Osteoblast (primary cell): ENCODE data around the gene UBE2O. TPM values are rescaled to one million over a fixed set of nuclear protein-coding genes. Genes with fewer than 3 reads are reported as not detected.

Experiments
- DNase-seq: peaks from one replicate; pipeline ENCODE4 v3.0.0; 2011; ENCODE audit warnings: low spot score, mixed read lengths; ENCODE audit not compliant: insufficient read length; ENCODE audit errors: missing footprints
- H2AFZ ChIP-seq: 2 replicates; pipeline ENCODE4 v1.6.0; 2011; ENCODE audit warnings: mild to moderate bottlenecking, low read length
- H3K27ac ChIP-seq: 2 replicates; pipeline ENCODE4 v1.5.1; 2011; ENCODE audit warnings: mild to moderate bottlenecking, low read depth, low read length, moderate library complexity
- H3K27me3 ChIP-seq: 2 replicates; pipeline ENCODE4 v1.6.0; 2012; ENCODE audit warnings: mild to moderate bottlenecking, control low read depth, inconsistent platforms, low read length, moderate library complexity; ENCODE audit not compliant: insufficient read depth
- H3K36me3 ChIP-seq: 2 replicates; pipeline ENCODE4 v1.5.1; 2011; ENCODE audit warnings: mild to moderate bottlenecking, low read length, control low read depth, moderate library complexity; ENCODE audit not compliant: insufficient read depth
- H3K4me1 ChIP-seq: 2 replicates; pipeline ENCODE4 v1.5.1; 2011; ENCODE audit warnings: mild to moderate bottlenecking, low read length, control low read depth, moderate library complexity; ENCODE audit not compliant: insufficient read depth
- H3K4me2 ChIP-seq: 2 replicates; pipeline ENCODE4 v1.6.0; 2011; ENCODE audit warnings: mild to moderate bottlenecking, low read length; ENCODE audit not compliant: insufficient read depth
- H3K4me3 ChIP-seq: fragments of 200-600 bp; sonication (generic); 3 replicates; pipeline ENCODE4 v1.5.1; 2012; ENCODE audit warnings: mild to moderate bottlenecking, low read length, inconsistent platforms; ENCODE audit not compliant: insufficient read depth
- H3K79me2 ChIP-seq: 2 replicates; pipeline ENCODE4 v1.6.0; 2012; ENCODE audit warnings: mild to moderate bottlenecking, low read length, control low read depth, inconsistent platforms; ENCODE audit not compliant: insufficient read depth
- H3K9me3 ChIP-seq: 2 replicates; pipeline ENCODE4 v1.5.1; 2011; ENCODE audit warnings: low read depth, low read length, control low read depth
- H4K20me1 ChIP-seq: 2 replicates; pipeline ENCODE4 v1.6.0; 2012; ENCODE audit warnings: mild to moderate bottlenecking, low read length, control low read depth; ENCODE audit not compliant: insufficient read depth
- total RNA-seq: library from RNA; depleted of rRNA; stranded (reverse); fragments of >200 nt; gene quantifications from 2 replicates; pipeline ENCODE4 v1.2.3, GENCODE V29; 2012
- TF ChIP-seq, protein P1 (sequence below): IDR thresholded peaks from 2 replicates; pipeline ENCODE4 v1.5.1; 2011; ENCODE audit warnings: mild to moderate bottlenecking, low read depth, low read length, moderate library complexity; ENCODE audit errors: extremely low read depth

Gene UBE2O
- total RNA-seq, 1 donor: 19.5 TPM

DNA sequence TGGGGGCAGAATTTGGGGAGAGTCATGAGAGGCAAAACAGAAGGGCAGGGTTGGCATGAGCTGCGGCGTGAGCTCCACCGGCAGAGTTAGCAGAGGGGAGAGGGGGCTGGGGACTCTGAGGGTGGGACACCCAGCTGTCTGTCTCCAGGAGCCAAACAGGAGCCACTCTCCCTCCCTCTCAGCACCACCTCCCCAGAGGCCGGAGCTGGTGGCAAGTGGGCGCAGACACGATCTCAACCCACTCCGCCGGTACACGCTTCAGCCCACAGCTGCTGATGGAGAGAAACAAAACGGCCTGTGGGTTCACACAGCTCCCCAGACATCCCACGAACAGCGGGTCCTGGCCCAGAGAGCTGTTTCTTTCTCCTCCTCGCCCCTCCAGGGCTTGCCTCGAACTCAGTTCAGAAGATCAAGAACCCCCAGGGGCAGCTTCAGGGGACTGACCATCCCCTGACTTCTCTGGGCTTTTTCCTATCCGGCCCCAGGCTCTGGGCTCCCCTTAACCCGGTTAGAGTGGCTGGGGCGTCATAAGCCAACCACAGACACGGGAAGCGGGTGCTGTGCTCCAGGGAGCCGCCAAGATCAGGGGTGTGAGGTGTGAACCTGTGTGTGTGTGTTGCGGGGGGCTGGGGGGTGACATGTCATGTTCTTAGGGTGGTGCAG, 40.7 kb upstream of the UBE2O start:
- no peaks in the 10 kb centered on the region for H4K20me1 ChIP-seq
- no peaks in the 10 kb centered on the region for H3K27me3 ChIP-seq
- H3K4me2 ChIP-seq: peak overlapping the region; percentile 68
- H3K27ac ChIP-seq: peak overlapping the region; percentile 83
- DNase-seq: peak; percentile 87
- peaks cover 10% of the 10 kb centered on the region for H3K79me2 ChIP-seq
- peak overlapping the region; percentile 73 for H2AFZ ChIP-seq
- no peaks in the 10 kb centered on the region for H3K9me3 ChIP-seq
- peak overlapping the region; percentile 60 for H3K4me3 ChIP-seq
- H3K36me3 ChIP-seq: no peaks in the 10 kb centered on the region
- peaks cover 34% of the 10 kb centered on the region for H3K4me1 ChIP-seq
- TF ChIP-seq, protein P1, sequence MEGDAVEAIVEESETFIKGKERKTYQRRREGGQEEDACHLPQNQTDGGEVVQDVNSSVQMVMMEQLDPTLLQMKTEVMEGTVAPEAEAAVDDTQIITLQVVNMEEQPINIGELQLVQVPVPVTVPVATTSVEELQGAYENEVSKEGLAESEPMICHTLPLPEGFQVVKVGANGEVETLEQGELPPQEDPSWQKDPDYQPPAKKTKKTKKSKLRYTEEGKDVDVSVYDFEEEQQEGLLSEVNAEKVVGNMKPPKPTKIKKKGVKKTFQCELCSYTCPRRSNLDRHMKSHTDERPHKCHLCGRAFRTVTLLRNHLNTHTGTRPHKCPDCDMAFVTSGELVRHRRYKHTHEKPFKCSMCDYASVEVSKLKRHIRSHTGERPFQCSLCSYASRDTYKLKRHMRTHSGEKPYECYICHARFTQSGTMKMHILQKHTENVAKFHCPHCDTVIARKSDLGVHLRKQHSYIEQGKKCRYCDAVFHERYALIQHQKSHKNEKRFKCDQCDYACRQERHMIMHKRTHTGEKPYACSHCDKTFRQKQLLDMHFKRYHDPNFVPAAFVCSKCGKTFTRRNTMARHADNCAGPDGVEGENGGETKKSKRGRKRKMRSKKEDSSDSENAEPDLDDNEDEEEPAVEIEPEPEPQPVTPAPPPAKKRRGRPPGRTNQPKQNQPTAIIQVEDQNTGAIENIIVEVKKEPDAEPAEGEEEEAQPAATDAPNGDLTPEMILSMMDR: no peak

DNA sequence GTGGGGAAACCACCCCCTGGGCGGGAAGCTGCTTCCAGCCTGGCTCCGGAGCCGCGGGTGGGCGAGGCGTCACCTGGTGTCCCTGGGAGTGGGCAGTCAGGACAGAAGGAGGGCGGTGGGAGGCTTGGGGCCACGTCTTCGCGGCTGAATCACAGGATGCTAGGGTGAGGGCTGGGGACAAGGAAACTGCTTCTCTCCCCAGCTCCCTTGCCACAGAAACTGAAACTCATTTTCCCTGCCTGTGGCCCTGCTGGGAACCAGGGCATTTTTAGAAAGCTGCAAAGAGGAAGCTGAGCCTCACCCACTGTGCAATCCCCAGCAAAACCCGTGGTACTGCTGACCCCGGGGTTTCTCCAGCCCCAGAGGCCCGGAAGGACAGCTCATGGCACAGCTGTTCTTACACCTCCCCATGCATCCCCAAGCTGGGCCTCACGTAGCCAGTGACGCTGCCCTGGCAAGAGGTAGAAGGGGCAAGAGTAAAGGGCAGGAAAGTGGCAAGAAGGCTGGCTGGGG, 40.1 kb upstream of the UBE2O start:
- H3K4me3 ChIP-seq: peak overlapping the region; percentile 60
- TF ChIP-seq, protein P1: no peak
- H3K79me2 ChIP-seq: peaks cover 10% of the 10 kb centered on the region
- H3K27ac ChIP-seq: peak overlapping the region; percentile 83
- H3K9me3 ChIP-seq: no peaks in the 10 kb centered on the region
- DNase-seq: peak; percentile 98
- H3K4me1 ChIP-seq: peaks cover 28% of the 10 kb centered on the region
- peak overlapping the region; percentile 68 for H3K4me2 ChIP-seq
- H4K20me1 ChIP-seq: no peaks in the 10 kb centered on the region
- no peaks in the 10 kb centered on the region for H3K27me3 ChIP-seq
- H3K36me3 ChIP-seq: no peaks in the 10 kb centered on the region
- H2AFZ ChIP-seq: peak overlapping the region; percentile 73

DNA sequence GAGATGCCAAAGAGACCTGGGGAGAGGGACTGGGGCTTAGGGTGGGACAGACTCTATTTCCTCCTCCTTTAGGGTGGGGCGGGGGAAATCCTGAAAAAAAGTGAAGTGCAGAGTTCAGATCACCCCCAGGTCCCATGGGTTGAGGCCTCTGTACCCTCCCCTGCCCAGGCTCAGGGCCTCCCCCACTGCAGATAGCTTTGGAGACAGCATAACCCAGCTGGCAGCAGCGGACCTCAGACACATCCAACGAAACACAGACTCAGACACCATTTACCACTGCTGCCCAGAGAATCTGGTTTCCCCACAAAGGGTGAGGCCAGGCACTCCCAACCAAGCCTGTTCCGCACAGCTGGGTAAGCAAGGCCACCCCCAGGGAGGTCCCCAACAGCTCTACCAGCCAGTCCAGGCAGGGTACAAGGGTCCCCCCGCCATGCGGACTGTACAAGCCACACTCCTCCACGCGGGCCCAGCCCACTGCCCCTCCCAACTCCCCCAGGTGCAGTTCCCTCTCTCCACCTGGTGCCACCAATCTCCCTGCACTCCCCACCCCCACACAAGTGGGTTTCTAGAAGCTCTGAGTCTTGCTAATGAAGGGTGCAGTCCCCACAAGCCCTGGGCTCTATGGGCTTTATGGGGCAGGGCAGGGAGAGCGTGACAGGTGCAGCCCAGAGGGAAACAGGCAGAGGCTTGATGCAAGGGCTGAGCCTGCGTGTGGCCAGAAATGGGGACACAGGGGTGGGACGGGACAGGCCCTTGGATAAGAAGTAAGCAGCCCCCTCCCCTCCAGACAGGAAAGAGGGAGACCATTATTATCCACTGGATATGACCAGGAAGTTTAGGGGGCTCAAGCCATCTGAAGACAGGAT, 39.4 kb upstream of the UBE2O start:
- H2AFZ ChIP-seq: peak overlapping the region; percentile 73
- TF ChIP-seq, protein P1: no peak

More for the DNA sequence above, 39.4 kb upstream of the UBE2O start:
- no peaks in the 10 kb centered on the region for H3K9me3 ChIP-seq
- H3K36me3 ChIP-seq: no peaks in the 10 kb centered on the region
- H4K20me1 ChIP-seq: no peaks in the 10 kb centered on the region
- H3K4me3 ChIP-seq: peak overlapping the region; percentile 60
- peaks cover 22% of the 10 kb centered on the region for H3K4me1 ChIP-seq
- DNase-seq: no peak
- peaks cover 5% of the 10 kb centered on the region for H3K79me2 ChIP-seq
- H3K27me3 ChIP-seq: no peaks in the 10 kb centered on the region
- peak overlapping the region; percentile 68 for H3K4me2 ChIP-seq
- H3K27ac ChIP-seq: peak overlapping the region; percentile 83
